GM13976 (cell line): ENCODE data around the gene CDH10.

Experiments used
- DNase-seq: peaks from one replicate; pipeline ENCODE4 v3.0.0; 2012; ENCODE audit warnings: low spot score
- CTCF ChIP-seq: IDR thresholded peaks from 2 replicates; pipeline ENCODE4 v1.5.1; 2012; ENCODE audit warnings: borderline replicate concordance, mild to moderate bottlenecking; ENCODE audit not compliant: insufficient read depth; ENCODE audit errors: extremely low read depth, missing control alignments, control extremely low read depth
- in situ Hi-C: fragments of 300-500 bp; cut with MboI; formaldehyde crosslinking; loops from one replicate; pipeline ENCODE4 v1.12.0; 2022; ENCODE audit warnings: low sequenced_read_pairs, mixed read lengths, inconsistent platforms; ENCODE audit not compliant: unreplicated experiment

CDH10 gene

GRCh38 chr5:24591426-24591825 is 53.4 kb downstream of the CDH10 start:
- no peak for TF ChIP-seq CTCF
- DNase-seq: no peak
- in situ Hi-C loops: no loop called here

DNA sequence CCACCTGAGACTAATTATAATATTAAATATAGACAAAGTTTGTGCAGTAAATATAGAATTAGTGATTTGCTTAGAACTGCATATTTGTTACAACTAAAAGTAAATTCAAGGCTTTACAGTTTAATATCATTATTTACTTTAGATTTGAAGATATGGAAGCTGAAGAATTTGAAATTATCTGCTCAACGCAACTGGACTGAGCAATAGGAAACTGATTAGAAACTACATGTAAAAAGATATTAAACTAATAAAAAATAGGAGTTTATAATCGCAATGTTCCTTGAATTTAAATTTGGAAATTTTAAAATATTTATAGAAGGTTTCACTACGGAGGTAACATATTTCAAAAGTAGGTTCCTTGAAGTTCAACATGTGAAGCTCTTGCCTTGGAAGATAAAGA is 55.2 kb downstream of the CDH10 start:
- in situ Hi-C loops: no loop called here
- TF ChIP-seq CTCF: no peak
- DNase-seq: no peak

DNA sequence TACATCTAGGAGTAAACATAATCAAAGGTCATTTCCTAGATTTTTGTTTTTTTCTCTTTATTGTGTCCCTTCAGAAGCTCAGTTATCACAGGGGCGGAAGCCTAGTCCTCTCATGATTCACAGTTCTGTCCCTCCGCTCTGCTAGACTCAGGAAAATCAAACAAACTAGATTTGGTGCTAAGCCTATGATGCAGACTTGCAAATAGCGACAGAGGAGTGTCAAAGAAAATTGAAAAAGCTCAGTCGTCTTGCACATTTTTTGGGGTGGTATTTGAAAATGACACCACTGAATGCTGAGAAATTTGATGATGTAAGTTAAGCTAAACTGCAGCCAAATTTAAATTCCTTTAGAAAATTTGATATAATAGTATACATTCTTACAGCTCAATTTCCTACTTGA is 59.0 kb downstream of the CDH10 start:
- in situ Hi-C loops: no loop called here
- DNase-seq: no peak
- TF ChIP-seq CTCF: no peak

GRCh38 chr5:24571302-24571701 is 73.5 kb downstream of the CDH10 start:
- in situ Hi-C loops: no loop called here
- no peak for TF ChIP-seq CTCF
- no peak for DNase-seq

- TF ChIP-seq CTCF: no peak
- in situ Hi-C loops: no loop called here
- DNase-seq: no peak
Measured at GRCh38 chr5:24566933-24567332, 77.8 kb downstream of the CDH10 start.

DNA sequence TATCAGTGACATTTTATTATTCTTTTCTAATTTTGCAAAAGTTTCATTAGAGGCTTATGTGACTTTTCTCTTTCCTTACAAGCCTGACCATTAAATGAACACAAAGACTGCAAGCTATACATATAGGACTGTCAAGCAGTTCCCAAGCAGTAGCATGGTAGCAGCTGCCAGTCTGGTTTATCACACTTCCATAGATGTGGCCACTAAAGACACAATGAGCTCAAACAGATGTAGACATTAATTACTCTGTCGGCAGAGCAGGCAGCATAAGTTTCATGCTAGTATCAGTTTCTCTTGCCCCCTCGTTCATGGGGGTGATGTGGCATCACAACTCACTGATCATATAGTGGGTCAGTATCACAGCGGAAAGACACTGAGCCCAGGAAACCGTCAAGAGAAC is 89.5 kb downstream of the CDH10 start:
- no peak for TF ChIP-seq CTCF
- no peak for DNase-seq
- in situ Hi-C loops: no loop called here

- TF ChIP-seq CTCF: no peak
- in situ Hi-C loops: no loop called here
- DNase-seq: no peak
Measured at GRCh38 chr5:24547132-24547531, 97.6 kb downstream of the CDH10 start.
